ENCODE data around the gene CRACR2A. TPM values are rescaled to one million over a fixed set of nuclear protein-coding genes. Genes with fewer than 3 reads are reported as not detected.

The CRACR2A gene
- polyA plus RNA-seq, 1 experiment: 1.4 TPM

DNA sequence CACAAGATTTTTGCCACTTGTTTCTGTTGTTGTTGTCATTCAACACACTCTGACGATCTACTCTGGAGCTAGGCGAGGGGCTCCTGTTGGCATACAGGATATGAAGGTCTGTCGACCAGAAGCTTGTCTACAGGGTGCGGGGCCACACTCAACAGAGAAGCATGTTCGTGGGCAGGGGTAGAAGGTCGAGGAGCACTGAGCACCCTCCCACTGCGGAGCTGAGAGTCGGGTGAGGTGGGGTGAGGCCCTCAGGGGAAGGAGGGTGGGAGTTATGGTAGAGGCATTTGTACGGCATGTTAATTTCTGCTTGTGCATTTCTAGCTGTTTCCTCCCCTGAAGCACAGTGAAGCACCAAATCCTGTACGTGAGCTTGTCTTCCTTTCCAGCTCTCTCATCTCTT is 146.8 kb downstream of the CRACR2A start:
- DNase-seq (ENCODE audit: low read depth): no peak
- Histone ChIP-seq H3K27me3 (ENCODE audit: control insufficient read depth, insufficient read depth, low read length) (peaks cover 9% of the 10 kb centered on the region), H3K4me3 (ENCODE audit: low read depth, low read length) (no peak overlapping the region), H3K36me3 (ENCODE audit: control insufficient read depth, insufficient read depth, low read length) (no peaks in the 10 kb centered on the region)
- TF ChIP-seq, protein P1, sequence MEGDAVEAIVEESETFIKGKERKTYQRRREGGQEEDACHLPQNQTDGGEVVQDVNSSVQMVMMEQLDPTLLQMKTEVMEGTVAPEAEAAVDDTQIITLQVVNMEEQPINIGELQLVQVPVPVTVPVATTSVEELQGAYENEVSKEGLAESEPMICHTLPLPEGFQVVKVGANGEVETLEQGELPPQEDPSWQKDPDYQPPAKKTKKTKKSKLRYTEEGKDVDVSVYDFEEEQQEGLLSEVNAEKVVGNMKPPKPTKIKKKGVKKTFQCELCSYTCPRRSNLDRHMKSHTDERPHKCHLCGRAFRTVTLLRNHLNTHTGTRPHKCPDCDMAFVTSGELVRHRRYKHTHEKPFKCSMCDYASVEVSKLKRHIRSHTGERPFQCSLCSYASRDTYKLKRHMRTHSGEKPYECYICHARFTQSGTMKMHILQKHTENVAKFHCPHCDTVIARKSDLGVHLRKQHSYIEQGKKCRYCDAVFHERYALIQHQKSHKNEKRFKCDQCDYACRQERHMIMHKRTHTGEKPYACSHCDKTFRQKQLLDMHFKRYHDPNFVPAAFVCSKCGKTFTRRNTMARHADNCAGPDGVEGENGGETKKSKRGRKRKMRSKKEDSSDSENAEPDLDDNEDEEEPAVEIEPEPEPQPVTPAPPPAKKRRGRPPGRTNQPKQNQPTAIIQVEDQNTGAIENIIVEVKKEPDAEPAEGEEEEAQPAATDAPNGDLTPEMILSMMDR (IDR thresholded peaks at IDR 0.05; ENCODE audit: insufficient read depth, low read depth, low read length): no peak
- ChIA-PET POLR2A (no interaction called here), CTCF (interaction anchor here (1.0 kb wide), 1 partner anchor 198 kb away, joined by 3 read pairs; no protein-coding TSS in a partner anchor)

DNA sequence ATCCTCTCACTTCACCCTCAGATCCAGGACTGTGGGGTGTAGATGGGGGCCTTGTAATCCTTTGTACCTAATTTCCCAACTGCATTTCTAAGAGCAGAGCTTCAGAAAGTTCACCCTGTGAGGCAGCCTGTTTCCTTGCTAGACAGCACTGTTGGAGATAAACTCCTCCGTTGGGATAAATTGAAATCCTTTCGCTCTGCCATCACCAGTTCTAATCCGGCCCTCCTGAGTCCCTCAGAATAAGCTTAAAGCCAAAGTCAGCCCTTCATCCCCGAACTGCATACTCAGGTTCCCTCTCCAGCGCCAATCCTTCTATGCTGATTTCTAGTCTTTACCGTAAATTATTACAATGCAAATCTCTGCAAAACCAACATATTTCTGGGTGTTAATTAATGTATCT is 147.2 kb downstream of the CRACR2A start:
- CTCF ChIA-PET: interaction anchor here (1.0 kb wide), 1 partner anchor 198 kb away, joined by 3 read pairs; no protein-coding TSS in a partner anchor
- TF ChIP-seq, protein P1 (IDR thresholded peaks at IDR 0.05; ENCODE audit: insufficient read depth, low read depth, low read length): no peak

DNA sequence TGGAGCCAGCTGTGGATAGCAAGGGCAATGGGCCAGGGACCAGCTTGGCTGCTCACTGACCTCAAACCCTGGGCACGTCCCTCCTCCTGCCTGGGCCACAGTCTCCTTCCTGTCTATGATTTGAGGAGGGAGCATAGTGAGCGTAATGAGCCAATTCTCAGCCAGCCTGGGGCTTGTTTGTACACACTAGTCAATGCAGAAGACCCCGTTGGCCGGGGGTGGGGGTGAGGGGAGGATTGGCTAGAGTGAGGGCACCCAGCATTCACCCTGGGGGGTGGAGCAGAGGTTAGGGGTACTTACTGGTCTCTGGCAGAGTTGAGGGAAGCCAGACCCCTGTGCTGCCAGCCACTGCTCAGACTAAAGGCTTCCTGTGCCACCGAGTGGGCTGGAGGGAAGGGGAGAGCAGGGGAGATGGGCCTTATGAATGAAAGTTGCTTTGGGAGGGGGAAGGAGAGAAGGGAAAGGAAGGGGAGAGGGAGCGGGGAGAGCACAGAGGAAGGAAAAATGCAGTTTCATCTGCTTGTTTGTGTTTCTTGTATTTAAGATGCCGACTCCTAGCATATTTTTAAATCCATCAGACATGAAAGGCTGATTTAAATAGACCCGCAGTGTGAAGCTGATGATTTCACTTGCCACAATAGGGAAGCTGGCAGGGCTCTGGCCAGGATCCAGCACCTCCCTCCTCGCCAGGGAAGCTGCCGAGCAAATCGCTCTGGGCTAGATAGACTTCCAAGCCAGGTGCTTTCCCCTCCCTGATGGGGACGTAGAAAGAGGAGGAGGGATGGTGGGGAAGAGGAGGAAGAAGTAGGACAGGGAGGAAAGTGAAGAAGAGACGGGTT is 147.9 kb downstream of the CRACR2A start:
- ChIA-PET CTCF (no interaction called here), POLR2A (interaction anchor here (0.6 kb wide), 1 partner anchor 17 kb away, joined by 4 read pairs; no protein-coding TSS in a partner anchor)
- Histone ChIP-seq H3K4me3 (ENCODE audit: low read depth, low read length) (no peak overlapping the region), H3K27me3 (ENCODE audit: control insufficient read depth, insufficient read depth, low read length) (peaks cover 9% of the 10 kb centered on the region), H3K36me3 (ENCODE audit: control insufficient read depth, insufficient read depth, low read length) (no peaks in the 10 kb centered on the region)
- TF ChIP-seq, protein P1 (IDR thresholded peaks at IDR 0.05; ENCODE audit: insufficient read depth, low read depth, low read length): no peak
- DNase-seq (ENCODE audit: low read depth): no peak

More for the DNA sequence above, 147.2 kb downstream of the CRACR2A start:
- DNase-seq (ENCODE audit: low read depth): no peak
- H3K36me3 ChIP-seq (ENCODE audit: control insufficient read depth, insufficient read depth, low read length): no peaks in the 10 kb centered on the region
- H3K4me3 ChIP-seq (ENCODE audit: low read depth, low read length): no peak overlapping the region
- peaks cover 9% of the 10 kb centered on the region for H3K27me3 ChIP-seq (ENCODE audit: control insufficient read depth, insufficient read depth, low read length)
- POLR2A ChIA-PET: interaction anchor here (0.6 kb wide), 1 partner anchor 16 kb away, joined by 4 read pairs; no protein-coding TSS in a partner anchor

DNA sequence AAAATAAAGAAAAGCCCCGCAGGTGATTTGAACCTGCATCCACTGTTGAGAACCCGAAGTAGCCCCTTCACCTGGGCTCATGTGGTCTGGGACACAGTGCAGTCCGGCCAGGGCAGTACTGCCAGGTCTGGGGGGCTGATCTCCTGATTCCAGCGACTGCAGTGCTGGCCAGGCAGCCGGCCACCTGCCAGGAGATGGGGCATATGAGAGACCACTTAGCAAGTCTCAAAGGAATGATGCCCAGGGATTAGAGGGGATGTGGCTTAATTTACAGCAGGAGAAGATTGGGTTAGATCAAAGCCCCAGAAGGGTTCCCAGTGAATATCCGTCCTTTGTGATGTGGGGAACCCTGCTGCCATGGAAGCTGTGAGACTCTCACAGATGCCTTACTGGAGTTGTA is 148.6 kb downstream of the CRACR2A start:
- ChIA-PET CTCF (no interaction called here), POLR2A (no interaction called here)
- H3K27me3 ChIP-seq (ENCODE audit: control insufficient read depth, insufficient read depth, low read length): peaks cover 11% of the 10 kb centered on the region
- H3K36me3 ChIP-seq (ENCODE audit: control insufficient read depth, insufficient read depth, low read length): no peaks in the 10 kb centered on the region
- TF ChIP-seq, protein P1 (IDR thresholded peaks at IDR 0.05; ENCODE audit: insufficient read depth, low read depth, low read length): no peak
- no peak for DNase-seq (ENCODE audit: low read depth)
- no peak overlapping the region for H3K4me3 ChIP-seq (ENCODE audit: low read depth, low read length)

DNA sequence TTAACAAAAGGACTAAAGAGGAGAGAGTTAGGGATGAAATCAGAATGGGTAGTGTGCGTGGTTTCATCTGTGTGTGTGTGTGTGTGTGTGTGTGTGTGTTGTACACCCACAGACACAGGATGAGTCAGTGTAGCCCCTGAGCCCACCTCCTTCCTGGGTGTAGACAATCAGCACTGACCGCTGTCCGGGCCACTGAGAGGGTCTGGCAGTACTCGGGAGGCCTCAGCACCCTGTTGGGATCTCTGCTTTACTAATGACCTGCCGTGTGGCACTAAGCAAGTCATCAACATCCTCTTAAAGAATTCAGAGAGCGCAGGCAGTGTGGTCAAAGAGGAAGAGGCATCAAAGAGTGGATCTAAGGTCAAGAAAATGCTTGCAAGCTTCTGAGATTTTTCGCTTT is 149.3 kb downstream of the CRACR2A start:
- Histone ChIP-seq H3K27me3 (ENCODE audit: control insufficient read depth, insufficient read depth, low read length) (peaks cover 12% of the 10 kb centered on the region), H3K4me3 (ENCODE audit: low read depth, low read length) (no peak overlapping the region), H3K36me3 (ENCODE audit: control insufficient read depth, insufficient read depth, low read length) (no peaks in the 10 kb centered on the region)
- POLR2A ChIA-PET: no interaction called here
- TF ChIP-seq, protein P1 (IDR thresholded peaks at IDR 0.05; ENCODE audit: insufficient read depth, low read depth, low read length): no peak
- CTCF ChIA-PET: interaction anchor here (0.6 kb wide), 1 partner anchor 13 kb away, joined by 3 read pairs; no protein-coding TSS in a partner anchor
- no peak for DNase-seq (ENCODE audit: low read depth)

All from BJ (cell line).